GOT3 (cell line): ENCODE data around the gene CCNQ.

Experiments used
- DNase-seq: peaks from one replicate; lab custom pipeline; 2025; ENCODE audit warnings: mixed read lengths; lab: John Stamatoyannopoulos, UW

Gene CCNQ

GRCh38 chrX:153598541-153599191 is at the start of gene CCNQ:
Gene CCNQ (minus strand): TSS chrX:153599139. CDS start chrX:153599073, 66 bp downstream.
- DNase-seq = no peak

GRCh38 chrX:153647461-153648357 is 48.8 kb upstream of the CCNQ start:
- no peak for DNase-seq

- DNase-seq = no peak
Observed at GRCh38 chrX:153646620-153647373, 47.9 kb upstream of the CCNQ start, which contains the start of gene DUSP9. Gene DUSP9 (plus strand): TSS chrX:153647203. CDS start chrX:153647954, 751 bp downstream.

- no peak for DNase-seq
Observed at GRCh38 chrX:153645921-153646488, 47.1 kb upstream of the CCNQ start.

GRCh38 chrX:153645151-153645550 is 46.2 kb upstream of the CCNQ start:
- DNase-seq = no peak

- DNase-seq = no peak
Observed at GRCh38 chrX:153644356-153645125, 45.6 kb upstream of the CCNQ start.

GRCh38 chrX:153643431-153644351 is 44.8 kb upstream of the CCNQ start:
- DNase-seq = no peak

- no peak for DNase-seq
Observed at GRCh38 chrX:153642655-153643430, 43.9 kb upstream of the CCNQ start.

- no peak for DNase-seq
Observed at GRCh38 chrX:153642051-153642654, 43.2 kb upstream of the CCNQ start.

GRCh38 chrX:153641627-153642026 is 42.7 kb upstream of the CCNQ start:
- no peak for DNase-seq

GRCh38 chrX:153640736-153641575 is 42.0 kb upstream of the CCNQ start:
- no peak for DNase-seq

- DNase-seq = no peak
Observed at GRCh38 chrX:153640045-153640686, 41.2 kb upstream of the CCNQ start.

- DNase-seq = no peak
Observed at GRCh38 chrX:153639177-153640044, 40.5 kb upstream of the CCNQ start.

GRCh38 chrX:153638436-153639176 is 39.7 kb upstream of the CCNQ start:
- no peak for DNase-seq

GRCh38 chrX:153638041-153638371 is 39.1 kb upstream of the CCNQ start:
- DNase-seq = no peak
